Breast epithelium (tissue), 4 donors: ENCODE measurements around the gene ACSL3. TPM values are rescaled to one million over a fixed set of nuclear protein-coding genes. Genes with fewer than 3 reads are reported as not detected.

Experiments used
- DNase-seq, 2 donors: peaks; one replicate each; pipeline ENCODE4 v3.0.0-alpha.2; 2019; ENCODE audit warnings: low spot score in 2 of 2
- H3K27ac ChIP-seq, 2 donors: fragments of 200-600 bp; sonication (generic) in 1 of 2; one replicate each; pipeline ENCODE4 v1.5.1; 2016 to 2019; ENCODE audit warnings: mild to moderate bottlenecking in 1 of 2
- H3K27me3 ChIP-seq, 2 donors: fragments of 200-600 bp; sonication (generic) in 1 of 2; one replicate each; pipeline versions ENCODE4 v1.5.1 to v1.6.0; 2017 to 2019; ENCODE audit warnings: control low read depth in 1 of 2, mild to moderate bottlenecking in 1 of 2
- H3K36me3 ChIP-seq: fragments of 200-600 bp; one replicate; pipeline ENCODE4 v1.5.1; 2019
- H3K4me1 ChIP-seq, 2 donors: fragments of 200-600 bp; sonication (generic); one replicate each; pipeline ENCODE4 v1.5.1; 2016 to 2019; ENCODE audit warnings: control low read depth in 1 of 2
- H3K4me3 ChIP-seq, 3 donors: fragments of 200-600 bp; sonication (generic); 1 replicate in 2 of 3; 2 replicates in 1 of 3; pipeline ENCODE4 v1.5.1; 2016 to 2019; ENCODE audit warnings: mild to moderate bottlenecking in 3 of 3, moderate library complexity in 2 of 3
- H3K9me3 ChIP-seq, 2 donors: fragments of 200-600 bp; sonication (generic) in 1 of 2; one replicate each; pipeline ENCODE4 v1.5.1; 2016 to 2019; ENCODE audit warnings: control low read depth in 1 of 2
- CTCF ChIP-seq, 3 donors: fragments of 450-650 bp; IDR thresholded peaks; one replicate each; pipeline ENCODE4 v1.5.1; 2016 to 2017; ENCODE audit warnings: antibody characterized with exemption in 3 of 3, mild to moderate bottlenecking in 3 of 3, moderate library complexity in 3 of 3
- POLR2A ChIP-seq: fragments of 450-650 bp; IDR thresholded peaks from one replicate; pipeline ENCODE4 v1.6.1; 2016; ENCODE audit warnings: antibody characterized with exemption, mild to moderate bottlenecking, moderate library complexity
- POLR2AphosphoS5 ChIP-seq, 3 donors: sonication (generic); formaldehyde crosslinking; IDR thresholded peaks; one replicate each; pipeline ENCODE4 v1.6.1; 2017; ENCODE audit warnings: antibody characterized with exemption in 3 of 3
- intact Hi-C: fragments of 100-400 bp; cut with DNase I; formaldehyde crosslinking; loops from one replicate; pipeline ENCODE4 v1.15.1; 2023; ENCODE audit warnings: low total_unique reads
- total RNA-seq, 3 donors: library from RNA; depleted of rRNA; stranded (reverse); fragments of >200 nt; gene quantifications; one replicate each; pipeline ENCODE4 v1.1.0, GENCODE V29; 2016

ACSL3 gene
- total RNA-seq, 3 donors from 2014 or later, result 50.9 to 115 (median 74.4) TPM

- H3K4me1 ChIP-seq, result no peaks in the 10 kb centered on the region
- H3K27me3 ChIP-seq, result no peaks in the 10 kb centered on the region
- no peak overlapping the region for H3K4me3 ChIP-seq
- H3K9me3 ChIP-seq, result no peaks in the 10 kb centered on the region
- intact Hi-C loops, result no loop called here
- no peaks in the 10 kb centered on the region for H3K36me3 ChIP-seq
- no peak overlapping the region for H3K27ac ChIP-seq
- DNase-seq, result no peak
- no peak for TF ChIP-seq CTCF (IDR thresholded peaks at IDR 0.05)
- TF ChIP-seq POLR2AphosphoS5 (IDR thresholded peaks at IDR 0.05), result no peak
- no peak for TF ChIP-seq POLR2A
Observed at GRCh38 chr2:222976521-222977061, 115.8 kb downstream of the ACSL3 start.

GRCh38 chr2:222977121-222977520 lies 116.3 kb downstream of the ACSL3 start:
- intact Hi-C loops, result no loop called here
- no peak overlapping the region for H3K4me3 ChIP-seq

GRCh38 chr2:222978850-222979249 lies 118.0 kb downstream of the ACSL3 start:
- intact Hi-C loops, result no loop called here
- no peaks in the 10 kb centered on the region for H3K9me3 ChIP-seq
- H3K4me3 ChIP-seq, result no peak overlapping the region
- H3K4me1 ChIP-seq, result no peaks in the 10 kb centered on the region
- TF ChIP-seq POLR2A (no peak), CTCF (IDR thresholded peaks at IDR 0.05) (no peak), POLR2AphosphoS5 (IDR thresholded peaks at IDR 0.05) (no peak)
- H3K27me3 ChIP-seq, result no peaks in the 10 kb centered on the region
- H3K36me3 ChIP-seq, result no peaks in the 10 kb centered on the region
- DNase-seq, result no peak
- H3K27ac ChIP-seq, result no peak overlapping the region

More at GRCh38 chr2:222977121-222977520, 116.3 kb downstream of the ACSL3 start:
- H3K4me1 ChIP-seq, result no peaks in the 10 kb centered on the region
- no peaks in the 10 kb centered on the region for H3K27me3 ChIP-seq
- H3K9me3 ChIP-seq, result no peaks in the 10 kb centered on the region
- H3K27ac ChIP-seq, result no peak overlapping the region
- TF ChIP-seq POLR2AphosphoS5 (IDR thresholded peaks at IDR 0.05) (no peak), CTCF (IDR thresholded peaks at IDR 0.05) (no peak), POLR2A (no peak)
- H3K36me3 ChIP-seq, result no peaks in the 10 kb centered on the region
- no peak for DNase-seq

- no peak overlapping the region for H3K4me3 ChIP-seq
- no peak for DNase-seq
- H3K27ac ChIP-seq, result no peak overlapping the region
- no peaks in the 10 kb centered on the region for H3K27me3 ChIP-seq
- TF ChIP-seq POLR2AphosphoS5 (IDR thresholded peaks at IDR 0.05) (no peak), POLR2A (no peak), CTCF (IDR thresholded peaks at IDR 0.05) (no peak)
- H3K4me1 ChIP-seq, result no peaks in the 10 kb centered on the region
- H3K9me3 ChIP-seq, result no peaks in the 10 kb centered on the region
- intact Hi-C loops, result no loop called here
- no peaks in the 10 kb centered on the region for H3K36me3 ChIP-seq
Observed at GRCh38 chr2:222979484-222979883, 118.6 kb downstream of the ACSL3 start.

- no peak for DNase-seq
- TF ChIP-seq CTCF (IDR thresholded peaks at IDR 0.05) (no peak), POLR2AphosphoS5 (IDR thresholded peaks at IDR 0.05) (no peak), POLR2A (no peak)
- intact Hi-C loops, result no loop called here
Observed at GRCh38 chr2:222982010-222982908, 121.4 kb downstream of the ACSL3 start.

More at GRCh38 chr2:222982010-222982908, 121.4 kb downstream of the ACSL3 start:
- no peak overlapping the region for H3K4me3 ChIP-seq
- no peaks in the 10 kb centered on the region for H3K36me3 ChIP-seq
- no peak overlapping the region for H3K27ac ChIP-seq
- H3K4me1 ChIP-seq, result no peaks in the 10 kb centered on the region
- no peaks in the 10 kb centered on the region for H3K9me3 ChIP-seq
- H3K27me3 ChIP-seq, result no peaks in the 10 kb centered on the region
